H9 (cell line): Measurements from ENCODE around the gene SELENOF. TPM values are rescaled to one million over a fixed set of nuclear protein-coding genes. Genes with fewer than 3 reads are reported as not detected.

Experiments
- DNase-seq: peaks from one replicate; pipeline ENCODE4 v3.0.0-alpha.2; 2017
- H2AFZ ChIP-seq: one replicate; pipeline ENCODE4 v1.6.1; 2013; ENCODE audit warnings: mild to moderate bottlenecking, low read length, control low read depth, moderate library complexity
- H2AK5ac ChIP-seq: 2 replicates; pipeline ENCODE4 v1.6.1; 2013; ENCODE audit warnings: low read length, control low read depth, mixed read lengths; ENCODE audit not compliant: insufficient read length
- H2BK120ac ChIP-seq: one replicate; pipeline ENCODE4 v1.6.1; 2013; ENCODE audit warnings: low read depth, mild to moderate bottlenecking, low read length, control low read depth, inconsistent platforms; ENCODE audit not compliant: poor library complexity, severe bottlenecking
- H2BK12ac ChIP-seq: 2 replicates; pipeline ENCODE4 v1.6.1; 2013; ENCODE audit warnings: low read length, control low read depth, mixed read lengths, low read depth; ENCODE audit not compliant: insufficient read length
- H2BK15ac ChIP-seq: 2 replicates; pipeline ENCODE4 v1.6.1; 2013; ENCODE audit warnings: low read depth, low read length, control low read depth
- H2BK20ac ChIP-seq: one replicate; pipeline ENCODE4 v1.6.1; 2013; ENCODE audit warnings: low read depth, mild to moderate bottlenecking, low read length, control low read depth, inconsistent platforms; ENCODE audit not compliant: poor library complexity, severe bottlenecking
- H2BK5ac ChIP-seq: 2 replicates; pipeline ENCODE4 v1.6.1; 2013; ENCODE audit warnings: low read length, control low read depth, mixed read lengths; ENCODE audit not compliant: insufficient read length
- H3K14ac ChIP-seq: 2 replicates; pipeline ENCODE4 v1.6.1; 2013; ENCODE audit warnings: low read length, control low read depth; ENCODE audit not compliant: insufficient read depth
- H3K18ac ChIP-seq: 2 replicates; pipeline ENCODE4 v1.6.1; 2013; ENCODE audit warnings: low read depth, mild to moderate bottlenecking, mixed read lengths, low read length, control low read depth; ENCODE audit not compliant: insufficient read length
- H3K23ac ChIP-seq: 2 replicates; pipeline ENCODE4 v1.6.1; 2013; ENCODE audit warnings: low read length, control low read depth, mixed read lengths, low read depth; ENCODE audit not compliant: insufficient read length
- H3K23me2 ChIP-seq: 2 replicates; pipeline ENCODE4 v1.6.1; 2013; ENCODE audit warnings: low read depth, mild to moderate bottlenecking, mixed read lengths, low read length, control low read depth; ENCODE audit not compliant: insufficient read length, poor library complexity, severe bottlenecking
- H3K27ac ChIP-seq: 2 replicates; pipeline ENCODE4 v1.5.1; 2013; ENCODE audit warnings: low read length, control low read depth, mixed read lengths, low read depth; ENCODE audit not compliant: insufficient read length
- H3K27me3 ChIP-seq: 2 replicates; pipeline ENCODE4 v1.6.1; 2013; ENCODE audit warnings: low read length, control low read depth, inconsistent platforms; ENCODE audit not compliant: insufficient read depth
- H3K4ac ChIP-seq: 2 replicates; pipeline ENCODE4 v1.6.1; 2013; ENCODE audit warnings: low read depth, mild to moderate bottlenecking, control low read depth, inconsistent platforms, low read length, moderate library complexity
- H3K4me1 ChIP-seq: 2 replicates; pipeline ENCODE4 v1.6.1; 2013; ENCODE audit warnings: low read length, control low read depth, inconsistent platforms; ENCODE audit not compliant: insufficient read depth
- H3K4me2 ChIP-seq: 2 replicates; pipeline ENCODE4 v1.6.1; 2013; ENCODE audit warnings: low read length, control low read depth, mixed read lengths; ENCODE audit not compliant: insufficient read length, insufficient read depth
- H3K56ac ChIP-seq: 2 replicates; pipeline ENCODE4 v1.6.1; 2013; ENCODE audit warnings: low read depth, mild to moderate bottlenecking, mixed read lengths, low read length, control low read depth; ENCODE audit not compliant: insufficient read length
- H3K79me1 ChIP-seq: 2 replicates; pipeline ENCODE4 v1.6.1; 2013; ENCODE audit warnings: low read depth, mild to moderate bottlenecking, moderate library complexity, low read length, control low read depth, inconsistent platforms; ENCODE audit not compliant: insufficient read depth, poor library complexity, severe bottlenecking
- H3K79me2 ChIP-seq: 2 replicates; pipeline ENCODE4 v1.6.1; 2013; ENCODE audit warnings: low read length, control low read depth, inconsistent platforms; ENCODE audit not compliant: insufficient read depth
- H3K9ac ChIP-seq: 2 replicates; pipeline ENCODE4 v1.6.1; 2013; ENCODE audit warnings: low read length, control low read depth, mixed read lengths; ENCODE audit not compliant: insufficient read length; ENCODE audit errors: extremely low read depth
- H3K9me3 ChIP-seq: one replicate; pipeline ENCODE4 v1.6.1; 2013; ENCODE audit warnings: low read depth, low read length, inconsistent platforms; ENCODE audit not compliant: control insufficient read depth
- H3T11ph ChIP-seq: one replicate; pipeline ENCODE4 v1.6.1; 2013; ENCODE audit warnings: mild to moderate bottlenecking, low read length, control low read depth, inconsistent platforms
- H4K20me1 ChIP-seq: one replicate; pipeline ENCODE4 v1.6.1; 2013; ENCODE audit not compliant: control insufficient read depth, insufficient read length, insufficient read depth
- H4K5ac ChIP-seq: 2 replicates; pipeline ENCODE4 v1.6.1; 2013; ENCODE audit warnings: low read depth, mild to moderate bottlenecking, mixed read lengths, low read length, control low read depth; ENCODE audit not compliant: insufficient read length
- H4K8ac ChIP-seq: replicated peaks from 2 replicates; pipeline ENCODE4 v1.6.1; 2013; ENCODE audit warnings: low read length, control low read depth, mixed read lengths, low read depth; ENCODE audit not compliant: insufficient read length
- H4K91ac ChIP-seq: 2 replicates; pipeline ENCODE4 v1.6.1; 2013; ENCODE audit warnings: low read depth, mild to moderate bottlenecking, moderate library complexity, mixed read lengths, low read length, control low read depth; ENCODE audit not compliant: insufficient read length
- H3K27ac Mint-ChIP-seq, 3 experiments: 2 replicates in 2 of 3; 3 replicates in 1 of 3; pipeline ENCODE4 v1.8.0; 2020 to 2021; ENCODE audit warnings: mixed read lengths in 3 of 3, mild to moderate bottlenecking in 1 of 3, moderate library complexity in 1 of 3
- H3K27me3 Mint-ChIP-seq: 2 replicates; pipeline ENCODE4 v1.8.0; 2021; ENCODE audit warnings: low read depth, mild to moderate bottlenecking, moderate library complexity, mixed read lengths
- H3K36me3 Mint-ChIP-seq, 3 experiments: 2 replicates in 2 of 3; 3 replicates in 1 of 3; pipeline ENCODE4 v1.8.0; 2020 to 2021; ENCODE audit warnings: low read depth in 3 of 3, mixed read lengths in 3 of 3; ENCODE audit not compliant: insufficient read depth in 1 of 3
- H3K4me1 Mint-ChIP-seq, 2 experiments: 2 replicates each; pipeline ENCODE4 v1.8.0; 2020; ENCODE audit warnings: mixed read lengths in 2 of 2
- H3K4me3 Mint-ChIP-seq, 2 experiments: 2 replicates in 1 of 2; 3 replicates in 1 of 2; pipeline ENCODE4 v1.8.0; 2020 to 2021; ENCODE audit warnings: mild to moderate bottlenecking in 2 of 2, mixed read lengths in 2 of 2, moderate library complexity in 1 of 2
- H3K9me3 Mint-ChIP-seq, 2 experiments: 2 replicates in 1 of 2; 3 replicates in 1 of 2; pipeline ENCODE4 v1.8.0; 2020; ENCODE audit warnings: mild to moderate bottlenecking in 2 of 2, mixed read lengths in 2 of 2, moderate library complexity in 1 of 2
- CTCF ChIP-seq: fragments of 200-600 bp; sonication (generic); conservative IDR thresholded peaks from 3 replicates; pipeline ENCODE4 v1.8.0; 2021; ENCODE audit warnings: antibody characterized with exemption, mild to moderate bottlenecking
- WGBS: extraction: QIAGEN DNeasy Blood & Tissue Kit; methylation state at CpG from one replicate; pipeline ENCODE4 v1.1.7; 2013; ENCODE audit warnings: missing lambda C conversion rate, low lambda C conversion rate, mixed read lengths; ENCODE audit not compliant: insufficient read length; ENCODE audit errors: extremely low coverage; 5-methylcytosine and 5-hydroxymethylcytosine counted together
- total RNA-seq: library from RNA; stranded (reverse); gene quantifications from 2 replicates; pipeline ENCODE4 v1.2.1, GENCODE V29; 2021

The SELENOF gene
- total RNA-seq, 1 experiment from 2014 or later: 143 TPM

DNA sequence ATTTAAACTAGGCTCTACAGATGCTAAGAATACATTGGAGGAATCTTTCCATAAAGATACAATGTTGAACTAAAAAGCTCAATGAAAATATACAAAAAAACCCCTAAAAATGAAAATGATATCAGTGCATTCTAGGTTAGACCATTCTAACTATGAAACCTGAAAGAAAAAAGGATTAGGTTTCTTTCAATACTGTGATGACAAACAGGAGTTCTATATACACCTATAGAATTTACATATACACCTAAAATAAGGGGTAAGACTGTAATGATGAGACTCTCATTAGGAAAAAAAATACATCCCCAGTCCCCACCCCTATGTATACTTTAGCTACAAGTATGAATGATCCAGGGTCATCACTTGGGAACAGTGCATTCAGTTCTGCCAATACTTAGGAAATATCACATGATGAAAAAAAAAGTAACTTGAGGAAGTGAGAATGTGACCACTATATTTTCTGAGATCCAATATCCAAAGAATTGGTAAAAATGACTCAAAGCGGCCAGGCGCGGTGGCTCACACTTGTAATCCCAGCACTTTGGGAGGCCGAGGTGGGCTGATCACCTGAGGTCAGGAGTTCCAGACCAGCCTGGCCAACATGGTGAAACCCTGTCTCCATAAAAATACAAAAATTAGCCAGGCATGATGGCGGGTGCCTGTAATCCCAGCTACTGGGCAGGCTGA lies 26.3 kb downstream of the SELENOF start:
- Histone ChIP-seq H2BK12ac (no peak overlapping the region), H3K23ac (no peak overlapping the region), H3K9ac (no peak overlapping the region), H3K9me3 (no peaks in the 10 kb centered on the region), H4K8ac (no peak overlapping the region), H4K20me1 (no peaks in the 10 kb centered on the region), H2BK20ac (no peak overlapping the region), H3K79me1 (peaks cover 3% of the 10 kb centered on the region), H2BK5ac (no peak overlapping the region), H3K4ac (no peak overlapping the region), H3T11ph (no peak overlapping the region), H3K4me2 (no peak overlapping the region), H3K23me2 (no peaks in the 10 kb centered on the region), H3K56ac (no peak overlapping the region), H2AK5ac (no peak overlapping the region), H2AFZ (no peak overlapping the region), H2BK120ac (no peak overlapping the region), H3K18ac (no peak overlapping the region), H3K79me2 (peaks cover 2% of the 10 kb centered on the region; the same call in 1 of the 2 replicates), H4K5ac (no peak overlapping the region), H2BK15ac (no peak overlapping the region), H3K14ac (no peak overlapping the region), H4K91ac (no peak overlapping the region), H3K4me1 (no peaks in the 10 kb centered on the region), H3K27me3 (no peaks in the 10 kb centered on the region), H3K27ac (no peak overlapping the region)
- no peak for TF ChIP-seq CTCF
- WGBS: no CpG with 5 or more reads among the region's 5 CpGs
- Mint-ChIP-seq H3K36me3 (peaks cover 7 to 13% (median 11%) of the 10 kb centered on the region in 3 experiments), H3K9me3 (no peaks in the 10 kb centered on the region; a peak in 1 of 5 replicates), H3K4me3 (no peak overlapping the region), H3K4me1 (no peaks in the 10 kb centered on the region; a peak in 1 of 4 replicates), H3K27ac (no peak overlapping the region), H3K27me3 (no peaks in the 10 kb centered on the region)
- no peak for DNase-seq
